GM19395 (cell line): ENCODE results near the gene SOCS7.
"Not testable (repeated sequence)": the region's sequence is repeated elsewhere in the genome, so short reads cannot be mapped to it uniquely, and the experiment has no call there.

Experiments
- ATAC-seq: cut with Tn5 transposase; IDR thresholded peaks from one replicate; pipeline ENCODE4 v1.9.1; 2021; ENCODE audit warnings: mild to moderate bottlenecking, moderate library complexity; ENCODE audit not compliant: unreplicated experiment

The SOCS7 gene

GRCh38 chr17:38435795-38436194, 84.2 kb downstream of the SOCS7 start:
- ATAC-seq, result no peak

GRCh38 chr17:38436386-38436785, 84.7 kb downstream of the SOCS7 start:
- no peak for ATAC-seq

- not testable (repeated sequence) for ATAC-seq
Observed at GRCh38 chr17:38437313-38437712, 85.7 kb downstream of the SOCS7 start.

- ATAC-seq, result no peak
Observed at GRCh38 chr17:38439436-38439835, 87.8 kb downstream of the SOCS7 start.

GRCh38 chr17:38440614-38441397, 89.2 kb downstream of the SOCS7 start:
- ATAC-seq, result no peak

GRCh38 chr17:38441429-38442061, 89.9 kb downstream of the SOCS7 start:
- no peak for ATAC-seq

GRCh38 chr17:38442548-38442947, 90.9 kb downstream of the SOCS7 start:
- no peak for ATAC-seq

- ATAC-seq, result no peak
Observed at GRCh38 chr17:38443356-38444031, 91.8 kb downstream of the SOCS7 start.

GRCh38 chr17:38444151-38444550, 92.5 kb downstream of the SOCS7 start:
- no peak for ATAC-seq

GRCh38 chr17:38447502-38448085, 96.0 kb downstream of the SOCS7 start:
- no peak for ATAC-seq

GRCh38 chr17:38448208-38448771, 96.6 kb downstream of the SOCS7 start:
- ATAC-seq, result no peak

GRCh38 chr17:38449364-38449763, 97.7 kb downstream of the SOCS7 start:
- ATAC-seq, result no peak

- no peak for ATAC-seq
Observed at GRCh38 chr17:38450557-38451029, 98.9 kb downstream of the SOCS7 start.

- no peak for ATAC-seq
Observed at GRCh38 chr17:38451030-38451839, 99.6 kb downstream of the SOCS7 start.

- ATAC-seq, result no peak
Observed at GRCh38 chr17:38451840-38452529, 100.3 kb downstream of the SOCS7 start.

- ATAC-seq, result no peak
Observed at GRCh38 chr17:38452719-38453118, 101.1 kb downstream of the SOCS7 start.

GRCh38 chr17:38453951-38454421, 102.3 kb downstream of the SOCS7 start:
- no peak for ATAC-seq

GRCh38 chr17:38454532-38454931, 102.9 kb downstream of the SOCS7 start:
- no peak for ATAC-seq
